Measurements from ENCODE around the gene ACOT7. TPM values are rescaled to one million over a fixed set of nuclear protein-coding genes. Genes with fewer than 3 reads are reported as not detected.

ACOT7 gene
- total RNA-seq, 1 donor from 2014 or later = 107 TPM

DNA sequence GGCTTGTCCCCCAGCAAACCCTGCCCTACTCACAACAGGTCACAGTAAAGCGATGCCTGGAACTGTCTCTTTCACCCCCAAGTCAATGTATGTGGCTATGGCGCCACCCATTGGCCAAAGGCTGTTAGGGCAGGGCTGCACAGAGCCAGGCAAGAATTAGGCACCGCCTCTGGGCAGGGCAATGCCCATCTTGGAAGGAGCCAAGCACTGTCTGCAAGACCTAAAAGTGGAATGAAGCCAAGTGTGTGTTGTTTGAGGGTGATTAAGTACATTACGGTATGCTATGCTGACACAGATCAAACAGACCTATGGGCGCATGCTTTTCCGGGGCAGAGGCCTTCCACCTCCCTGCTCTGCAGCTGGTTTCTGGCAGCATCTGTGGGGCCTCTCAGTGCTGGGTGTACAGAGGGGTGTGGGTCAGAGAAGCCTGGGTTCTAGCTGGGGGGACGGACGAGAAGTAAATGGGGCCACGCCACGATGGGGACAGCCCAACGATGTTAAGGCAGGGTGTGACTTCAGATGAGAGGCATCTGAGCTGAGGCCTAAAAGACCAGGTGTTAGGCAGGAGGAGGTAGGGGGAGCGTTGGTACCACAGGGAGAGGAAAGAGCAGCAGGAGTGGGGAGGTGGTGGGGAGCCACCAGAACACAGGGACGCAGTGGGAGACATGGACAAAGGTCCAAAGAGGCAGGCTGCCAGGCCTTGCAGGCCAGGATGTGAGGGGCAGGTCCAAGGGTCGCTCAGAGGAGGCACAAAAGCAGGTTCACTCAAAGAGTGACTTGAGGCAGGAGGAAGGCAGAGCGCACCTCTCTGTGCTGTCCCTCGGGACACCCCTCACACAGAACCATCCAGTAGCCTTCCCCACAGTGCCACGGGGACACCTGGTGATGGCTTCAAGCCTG lies 49.8 kb downstream of the ACOT7 start:
- Mint-ChIP-seq H3K27ac (ENCODE audit: unreplicated experiment) (no peak overlapping the region), H3K4me1 (peaks cover 42% of the 10 kb centered on the region), H3K4me3 (no peak overlapping the region)

DNA sequence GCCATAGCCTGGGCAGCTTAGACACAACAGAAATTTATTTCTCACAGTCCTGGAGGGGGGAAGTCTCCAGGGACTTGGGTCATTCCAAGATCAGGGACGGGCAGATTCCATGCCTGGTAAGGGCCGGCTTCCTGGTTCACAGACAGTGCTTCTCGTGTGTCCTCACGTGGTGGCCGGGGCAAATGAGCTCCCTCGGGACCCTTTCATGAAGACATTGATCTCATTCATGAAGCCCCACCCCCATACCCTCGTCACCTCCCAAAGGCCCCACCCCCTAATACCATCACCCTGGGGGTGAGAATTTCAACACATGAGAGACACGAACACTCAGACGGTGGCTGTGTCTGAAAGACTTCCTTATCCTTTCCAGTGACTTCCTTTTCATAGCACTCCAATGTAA lies 51.5 kb downstream of the ACOT7 start:
- no peak for DNase-seq (ENCODE audit: low read depth, low spot score)
- peak overlapping the region; percentile 43 for H3K4me3 Mint-ChIP-seq
- TF ChIP-seq, protein P1, sequence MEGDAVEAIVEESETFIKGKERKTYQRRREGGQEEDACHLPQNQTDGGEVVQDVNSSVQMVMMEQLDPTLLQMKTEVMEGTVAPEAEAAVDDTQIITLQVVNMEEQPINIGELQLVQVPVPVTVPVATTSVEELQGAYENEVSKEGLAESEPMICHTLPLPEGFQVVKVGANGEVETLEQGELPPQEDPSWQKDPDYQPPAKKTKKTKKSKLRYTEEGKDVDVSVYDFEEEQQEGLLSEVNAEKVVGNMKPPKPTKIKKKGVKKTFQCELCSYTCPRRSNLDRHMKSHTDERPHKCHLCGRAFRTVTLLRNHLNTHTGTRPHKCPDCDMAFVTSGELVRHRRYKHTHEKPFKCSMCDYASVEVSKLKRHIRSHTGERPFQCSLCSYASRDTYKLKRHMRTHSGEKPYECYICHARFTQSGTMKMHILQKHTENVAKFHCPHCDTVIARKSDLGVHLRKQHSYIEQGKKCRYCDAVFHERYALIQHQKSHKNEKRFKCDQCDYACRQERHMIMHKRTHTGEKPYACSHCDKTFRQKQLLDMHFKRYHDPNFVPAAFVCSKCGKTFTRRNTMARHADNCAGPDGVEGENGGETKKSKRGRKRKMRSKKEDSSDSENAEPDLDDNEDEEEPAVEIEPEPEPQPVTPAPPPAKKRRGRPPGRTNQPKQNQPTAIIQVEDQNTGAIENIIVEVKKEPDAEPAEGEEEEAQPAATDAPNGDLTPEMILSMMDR (conservative IDR thresholded peaks at IDR 0.05) = no peak
- peaks cover 46% of the 10 kb centered on the region for H3K4me1 Mint-ChIP-seq
- H3K27ac Mint-ChIP-seq (ENCODE audit: unreplicated experiment) = no peak overlapping the region
- H3K27me3 Mint-ChIP-seq (ENCODE audit: low read depth) = no peaks in the 10 kb centered on the region
- no peaks in the 10 kb centered on the region for H3K9me3 Mint-ChIP-seq
- H3K36me3 Mint-ChIP-seq (ENCODE audit: low read depth) = no peaks in the 10 kb centered on the region

More for the DNA sequence above, 49.8 kb downstream of the ACOT7 start:
- peak; percentile 82 for DNase-seq (ENCODE audit: low read depth, low spot score)
- TF ChIP-seq, protein P1 (conservative IDR thresholded peaks at IDR 0.05) = peak; percentile 95
- Mint-ChIP-seq H3K27me3 (ENCODE audit: low read depth) (no peaks in the 10 kb centered on the region), H3K36me3 (ENCODE audit: low read depth) (no peaks in the 10 kb centered on the region), H3K9me3 (no peaks in the 10 kb centered on the region)

DNA sequence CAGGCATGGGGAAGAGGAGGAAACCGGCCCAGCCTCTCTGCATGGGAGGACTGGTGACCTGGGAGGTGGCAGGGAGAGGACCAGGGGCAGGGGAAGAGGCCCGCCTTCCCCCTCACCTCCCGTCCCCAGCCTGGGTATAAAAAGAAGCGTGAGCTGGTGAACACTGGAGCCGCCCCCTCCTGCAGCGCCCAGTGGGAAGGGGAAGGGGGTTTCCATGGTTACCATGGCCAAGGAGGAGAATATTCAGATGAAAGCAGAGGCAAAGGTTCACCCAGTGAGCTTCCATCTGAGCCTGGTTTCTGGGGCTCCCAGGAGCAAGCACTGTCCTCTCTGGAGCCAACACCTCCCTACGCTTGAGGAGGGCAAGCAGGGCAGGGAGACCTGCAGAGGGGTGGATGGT lies 54.9 kb downstream of the ACOT7 start:
- TF ChIP-seq, protein P1 (conservative IDR thresholded peaks at IDR 0.05) = no peak
- peak overlapping the region; percentile 57 for H3K4me3 Mint-ChIP-seq
- peak overlapping the region; percentile 75 for H3K27ac Mint-ChIP-seq (ENCODE audit: unreplicated experiment)
- H3K4me1 Mint-ChIP-seq = peaks cover 58% of the 10 kb centered on the region
- no peaks in the 10 kb centered on the region for H3K27me3 Mint-ChIP-seq (ENCODE audit: low read depth)
- no peaks in the 10 kb centered on the region for H3K36me3 Mint-ChIP-seq (ENCODE audit: low read depth)
- no peaks in the 10 kb centered on the region for H3K9me3 Mint-ChIP-seq
- peak; percentile 37 for DNase-seq (ENCODE audit: low read depth, low spot score)

DNA sequence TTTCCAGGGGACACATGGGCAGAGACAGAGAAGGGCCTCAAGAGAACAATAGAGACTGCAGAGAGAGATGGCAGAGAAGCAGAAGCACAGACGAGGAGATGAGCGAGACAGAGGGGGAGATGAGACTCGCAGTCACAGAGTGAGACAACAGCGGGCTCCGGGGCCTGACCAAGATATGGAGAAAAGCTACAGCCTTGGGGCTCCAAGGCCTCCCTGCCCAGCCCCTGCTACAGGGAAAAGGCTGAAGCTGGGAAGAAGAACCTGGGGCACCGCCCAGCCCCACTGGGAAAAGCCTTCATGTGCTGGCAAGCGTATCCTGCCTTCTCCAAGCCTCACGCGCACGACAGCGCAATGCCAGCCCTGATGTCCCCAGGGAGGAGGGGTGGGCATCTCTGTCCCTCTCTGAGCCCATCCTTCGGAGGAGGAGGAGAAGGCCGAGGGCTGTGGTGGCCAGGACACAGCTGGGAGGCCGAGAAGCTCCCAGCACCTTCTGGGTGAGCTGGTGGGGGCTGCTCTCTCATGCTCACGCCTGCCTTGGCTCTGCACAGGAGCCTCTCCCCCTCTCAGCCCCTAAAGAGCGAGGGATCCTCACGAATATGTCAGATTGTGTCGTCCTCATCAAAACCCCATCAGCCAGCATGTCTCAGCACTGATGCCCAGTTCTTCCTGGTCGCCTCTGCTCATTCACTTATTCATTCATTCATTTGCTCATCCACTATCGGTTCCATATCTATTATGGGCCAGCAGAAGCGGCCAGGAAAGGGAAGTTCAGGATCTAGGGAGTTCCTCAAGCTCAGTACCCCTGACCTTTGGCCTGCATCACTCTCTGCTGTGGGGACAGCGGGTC lies 56.6 kb downstream of the ACOT7 start:
- TF ChIP-seq, protein P1 (conservative IDR thresholded peaks at IDR 0.05) = no peak
- H3K4me3 Mint-ChIP-seq = no peak overlapping the region
- H3K36me3 Mint-ChIP-seq (ENCODE audit: low read depth) = no peaks in the 10 kb centered on the region
- no peaks in the 10 kb centered on the region for H3K27me3 Mint-ChIP-seq (ENCODE audit: low read depth)
- DNase-seq (ENCODE audit: low read depth, low spot score) = no peak
- no peaks in the 10 kb centered on the region for H3K9me3 Mint-ChIP-seq
- H3K4me1 Mint-ChIP-seq = peaks cover 45% of the 10 kb centered on the region
- H3K27ac Mint-ChIP-seq (ENCODE audit: unreplicated experiment) = peak overlapping the region; percentile 92

DNA sequence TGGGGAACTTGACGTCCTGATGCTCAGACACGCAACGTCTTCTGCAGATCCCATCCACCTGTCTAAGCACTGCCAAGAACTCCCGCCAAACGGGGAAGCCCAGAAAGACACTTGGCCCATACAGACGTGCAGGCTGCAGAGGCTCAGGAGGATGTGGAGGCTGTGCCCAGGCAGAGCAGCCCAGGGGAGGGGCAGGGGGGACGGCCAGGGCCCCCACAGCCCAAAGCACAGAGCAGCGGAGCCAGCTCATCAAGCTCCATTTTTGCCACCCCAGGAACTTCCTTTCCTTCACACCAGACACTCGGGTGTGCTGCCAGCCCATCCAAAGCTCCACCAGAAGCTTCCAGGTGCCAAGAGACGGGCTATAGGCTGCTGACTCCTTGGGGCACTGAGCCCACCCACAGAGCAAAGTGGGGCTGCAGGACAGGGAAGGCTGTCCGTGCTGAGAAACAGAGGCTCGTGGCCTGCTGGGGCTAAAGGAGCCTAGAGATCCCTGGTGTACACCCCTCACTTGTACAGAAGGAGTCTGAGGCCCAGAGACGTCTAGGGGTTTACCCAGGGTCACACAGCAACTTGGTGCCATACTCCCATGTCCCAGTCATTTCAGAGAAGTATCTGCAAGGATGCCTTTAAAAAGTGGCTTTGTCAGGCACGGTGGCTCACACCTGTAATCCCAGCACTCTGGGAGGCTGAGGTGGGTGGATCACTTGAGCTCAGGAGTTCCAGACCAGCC lies 59.1 kb downstream of the ACOT7 start:
- TF ChIP-seq, protein P1 (conservative IDR thresholded peaks at IDR 0.05) = no peak
- no peaks in the 10 kb centered on the region for H3K9me3 Mint-ChIP-seq
- no peak overlapping the region for H3K27ac Mint-ChIP-seq (ENCODE audit: unreplicated experiment)
- no peaks in the 10 kb centered on the region for H3K27me3 Mint-ChIP-seq (ENCODE audit: low read depth)
- no peak overlapping the region for H3K4me3 Mint-ChIP-seq
- peaks cover 32% of the 10 kb centered on the region for H3K4me1 Mint-ChIP-seq
- no peak for DNase-seq (ENCODE audit: low read depth, low spot score)
- peaks cover 2% of the 10 kb centered on the region for H3K36me3 Mint-ChIP-seq (ENCODE audit: low read depth)

Measured in neural crest cell (in vitro differentiated cells).